PFSK-1 (cell line): ENCODE results near the gene INPP5A.

Experiments used
- FOXP2 ChIP-seq: optimal IDR thresholded peaks from 2 replicates; pipeline ENCODE3; 2011; ENCODE audit warnings: borderline replicate concordance, control low read depth, inconsistent platforms; ENCODE audit not compliant: insufficient read depth; ENCODE audit errors: extremely low read length, extremely low read depth
- POLR2AphosphoS5 ChIP-seq: IDR thresholded peaks from 2 replicates; pipeline ENCODE4 v1.6.1; 2012; ENCODE audit warnings: low read depth, mild to moderate bottlenecking, control low read depth, low read length, moderate library complexity
- SIN3A ChIP-seq: IDR thresholded peaks from 2 replicates; pipeline ENCODE4 v1.6.1; 2012; ENCODE audit warnings: mild to moderate bottlenecking, low read length, moderate library complexity, borderline replicate concordance; ENCODE audit not compliant: insufficient read depth
- TAF1 ChIP-seq: IDR thresholded peaks from 2 replicates; pipeline ENCODE4 v1.6.1; 2012; ENCODE audit warnings: low read length, control low read depth, borderline replicate concordance; ENCODE audit not compliant: insufficient read depth
- TF ChIP-seq, protein P1 (sequence below), 2 experiments: IDR thresholded peaks; 2 replicates each; pipeline versions ENCODE4 v1.6.1 to v1.8.0; 2011 to 2012; ENCODE audit warnings: low read depth in 2 of 2, low read length in 2 of 2, control low read depth in 1 of 2, inconsistent platforms in 1 of 2, mild to moderate bottlenecking in 1 of 2, moderate library complexity in 1 of 2; ENCODE audit not compliant: insufficient read depth in 1 of 2

DNA sequence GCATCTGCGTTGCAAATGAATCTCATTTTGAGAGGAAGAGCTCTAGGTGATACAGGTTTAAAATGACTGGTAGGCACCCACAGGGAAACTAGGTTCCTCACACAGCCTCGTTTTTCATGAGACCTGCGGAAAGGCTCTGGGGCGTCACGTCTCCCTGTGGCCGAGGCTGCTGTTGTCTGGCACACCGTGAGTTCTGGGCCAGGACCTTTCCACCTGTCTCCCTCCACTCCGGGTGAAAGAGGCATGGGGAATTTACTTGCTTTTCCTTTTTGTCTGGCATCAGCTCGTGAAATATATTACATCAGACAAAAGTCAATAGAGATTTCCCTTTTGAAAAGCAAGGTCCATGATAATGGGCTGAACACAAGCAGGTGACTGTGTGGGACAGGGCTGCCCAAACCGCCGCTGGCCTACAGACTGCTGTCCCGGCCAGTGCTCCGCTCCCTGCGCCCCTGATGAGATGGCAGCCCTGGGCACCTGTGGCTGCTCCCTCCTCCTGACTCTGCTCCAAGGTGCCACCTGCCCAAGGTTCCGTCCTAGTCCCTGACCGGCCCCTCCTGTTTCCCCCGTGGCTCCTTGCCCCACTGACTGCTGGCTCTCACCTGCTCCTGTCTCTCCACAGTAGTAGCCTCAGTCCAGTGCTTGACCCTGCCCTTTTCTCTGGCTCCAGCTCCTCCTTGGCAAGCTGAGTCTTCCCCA lies 138.8 kb downstream of the INPP5A start:
- TF ChIP-seq POLR2AphosphoS5 (no peak), SIN3A (no peak), TAF1 (no peak), FOXP2 (no peak)
- TF ChIP-seq, protein P1, sequence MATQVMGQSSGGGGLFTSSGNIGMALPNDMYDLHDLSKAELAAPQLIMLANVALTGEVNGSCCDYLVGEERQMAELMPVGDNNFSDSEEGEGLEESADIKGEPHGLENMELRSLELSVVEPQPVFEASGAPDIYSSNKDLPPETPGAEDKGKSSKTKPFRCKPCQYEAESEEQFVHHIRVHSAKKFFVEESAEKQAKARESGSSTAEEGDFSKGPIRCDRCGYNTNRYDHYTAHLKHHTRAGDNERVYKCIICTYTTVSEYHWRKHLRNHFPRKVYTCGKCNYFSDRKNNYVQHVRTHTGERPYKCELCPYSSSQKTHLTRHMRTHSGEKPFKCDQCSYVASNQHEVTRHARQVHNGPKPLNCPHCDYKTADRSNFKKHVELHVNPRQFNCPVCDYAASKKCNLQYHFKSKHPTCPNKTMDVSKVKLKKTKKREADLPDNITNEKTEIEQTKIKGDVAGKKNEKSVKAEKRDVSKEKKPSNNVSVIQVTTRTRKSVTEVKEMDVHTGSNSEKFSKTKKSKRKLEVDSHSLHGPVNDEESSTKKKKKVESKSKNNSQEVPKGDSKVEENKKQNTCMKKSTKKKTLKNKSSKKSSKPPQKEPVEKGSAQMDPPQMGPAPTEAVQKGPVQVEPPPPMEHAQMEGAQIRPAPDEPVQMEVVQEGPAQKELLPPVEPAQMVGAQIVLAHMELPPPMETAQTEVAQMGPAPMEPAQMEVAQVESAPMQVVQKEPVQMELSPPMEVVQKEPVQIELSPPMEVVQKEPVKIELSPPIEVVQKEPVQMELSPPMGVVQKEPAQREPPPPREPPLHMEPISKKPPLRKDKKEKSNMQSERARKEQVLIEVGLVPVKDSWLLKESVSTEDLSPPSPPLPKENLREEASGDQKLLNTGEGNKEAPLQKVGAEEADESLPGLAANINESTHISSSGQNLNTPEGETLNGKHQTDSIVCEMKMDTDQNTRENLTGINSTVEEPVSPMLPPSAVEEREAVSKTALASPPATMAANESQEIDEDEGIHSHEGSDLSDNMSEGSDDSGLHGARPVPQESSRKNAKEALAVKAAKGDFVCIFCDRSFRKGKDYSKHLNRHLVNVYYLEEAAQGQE (IDR thresholded peaks at IDR 0.05; ENCODE audit: insufficient read depth in 1 of 2, low read depth in 2 of 2, low read length in 2 of 2) = no peak
